ENCODE measurements around the gene POLR2L. TPM values are rescaled to one million over a fixed set of nuclear protein-coding genes. Genes with fewer than 3 reads are reported as not detected.

Gene POLR2L
- total RNA-seq, 1 donor from 2014 or later, result 128 TPM

DNA sequence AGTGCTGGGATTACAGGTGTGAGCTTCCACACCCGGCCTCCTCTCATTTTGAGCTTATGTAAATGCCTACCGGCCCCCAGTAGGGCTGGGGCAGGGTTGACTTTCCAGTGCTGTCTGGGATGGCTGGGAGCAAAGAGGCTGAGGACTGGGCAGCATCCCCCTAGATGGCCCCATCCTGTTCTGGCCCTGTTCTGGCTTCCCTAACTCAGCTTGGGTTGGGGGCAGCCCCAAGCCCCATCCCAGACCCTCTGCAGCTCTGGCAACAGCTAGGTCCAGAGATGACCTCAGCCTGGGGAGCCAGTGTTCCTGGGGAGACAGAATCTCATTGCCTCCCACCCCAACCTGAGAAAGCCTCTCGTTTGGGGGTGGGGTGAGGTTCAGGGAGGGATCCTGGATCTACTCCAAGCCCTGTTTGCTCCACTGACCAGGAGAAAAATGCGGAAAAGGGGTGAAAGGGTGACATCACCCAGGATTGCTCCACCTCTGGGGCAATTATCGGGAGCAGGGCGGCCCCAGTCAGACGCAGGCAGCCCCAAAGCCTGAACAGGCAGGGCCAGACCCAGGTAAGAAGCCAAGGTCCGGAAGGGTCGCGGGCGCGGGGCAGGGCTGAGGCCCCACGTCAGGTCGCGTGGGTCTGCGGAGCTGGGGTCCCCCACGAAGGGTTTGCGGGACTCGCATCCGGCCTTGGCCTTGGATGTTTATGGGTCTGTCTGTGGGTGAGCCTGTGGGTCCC lies 23.8 kb downstream of the POLR2L start, which contains the start of gene PNPLA2:
TSS of gene PNPLA2 (plus strand) at position 519 of the 733 bp plus-strand sequence. CDS start 805 bp downstream, outside the sequence.
- Mint-ChIP-seq H3K9me3 (no peaks in the 10 kb centered on the region), H3K27me3 (ENCODE audit: low read depth) (no peaks in the 10 kb centered on the region), H3K36me3 (ENCODE audit: low read depth) (peaks cover 2% of the 10 kb centered on the region), H3K27ac (ENCODE audit: unreplicated experiment) (no peak within 1 kb of the TSS), H3K4me3 (peak within 1 kb of the TSS; percentile 91), H3K4me1 (no peaks in the 10 kb centered on the region)
- no peak for DNase-seq (ENCODE audit: low read depth, low spot score)
- no peak for TF ChIP-seq CTCF (conservative IDR thresholded peaks at IDR 0.05)

DNA sequence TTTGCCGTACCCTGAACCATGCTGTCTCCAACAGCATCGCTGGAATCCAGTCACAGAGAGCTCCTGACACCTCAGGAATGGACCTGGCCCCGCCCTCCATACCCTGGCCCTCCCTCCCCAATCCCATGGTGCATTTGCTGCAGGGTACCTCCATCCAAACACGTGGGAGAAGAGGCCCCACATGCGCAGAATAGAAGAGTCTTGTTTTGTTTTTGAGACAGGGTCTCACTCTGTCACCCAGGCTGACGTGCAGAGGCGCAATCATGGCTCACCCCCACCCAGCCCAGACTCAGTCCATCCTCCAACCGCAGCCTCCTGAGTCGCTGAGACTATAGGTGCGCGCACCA lies 25.9 kb downstream of the POLR2L start:
- Mint-ChIP-seq H3K4me1 (peaks cover 2% of the 10 kb centered on the region), H3K9me3 (no peaks in the 10 kb centered on the region), H3K36me3 (ENCODE audit: low read depth) (peaks cover 5% of the 10 kb centered on the region), H3K27me3 (ENCODE audit: low read depth) (no peaks in the 10 kb centered on the region), H3K4me3 (peak overlapping the region; percentile 76), H3K27ac (ENCODE audit: unreplicated experiment) (no peak overlapping the region)
- no peak for DNase-seq (ENCODE audit: low read depth, low spot score)
- TF ChIP-seq CTCF (conservative IDR thresholded peaks at IDR 0.05), result no peak

DNA sequence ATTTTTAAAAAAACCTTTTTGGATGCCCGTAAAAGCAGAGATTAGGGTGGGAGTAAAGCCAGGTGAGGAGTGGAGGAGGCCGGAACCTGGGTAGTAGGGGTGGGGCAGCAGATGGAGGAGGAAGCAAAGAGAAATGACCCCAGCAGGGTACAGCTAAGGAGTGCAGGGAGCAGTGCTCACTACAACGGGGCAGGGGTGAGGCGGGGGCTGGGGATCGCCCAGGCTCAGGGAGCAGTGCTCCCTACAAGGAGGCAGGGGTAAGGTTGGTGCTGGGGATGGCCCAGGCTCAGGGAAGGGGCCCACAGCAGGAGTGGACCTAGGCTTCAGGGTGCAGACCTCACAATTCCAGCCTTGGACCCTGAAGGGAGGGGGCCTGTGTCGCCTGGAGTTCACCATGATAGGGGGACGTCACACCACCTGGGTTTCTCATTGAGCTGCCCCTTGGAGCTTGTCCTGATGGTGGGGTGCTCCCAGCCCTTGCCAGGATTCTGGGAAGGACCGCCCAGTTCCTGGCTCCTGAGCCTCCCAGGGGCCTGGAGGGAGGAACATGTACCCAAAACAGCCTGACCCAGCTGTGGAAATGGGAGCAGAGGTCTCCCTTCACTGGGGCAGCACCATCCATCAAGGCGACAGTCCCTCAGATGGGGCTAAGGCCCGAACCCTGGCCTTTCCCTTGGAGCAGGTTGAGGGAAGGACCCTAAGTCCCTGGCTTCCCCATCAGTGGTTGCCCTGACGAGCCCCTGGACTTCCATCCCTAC lies 26.5 kb downstream of the POLR2L start:
- no peak overlapping the region for H3K27ac Mint-ChIP-seq (ENCODE audit: unreplicated experiment)
- H3K4me1 Mint-ChIP-seq, result peaks cover 8% of the 10 kb centered on the region
- DNase-seq (ENCODE audit: low read depth, low spot score), result no peak
- H3K4me3 Mint-ChIP-seq, result peak overlapping the region; percentile 76
- no peaks in the 10 kb centered on the region for H3K9me3 Mint-ChIP-seq
- H3K27me3 Mint-ChIP-seq (ENCODE audit: low read depth), result no peaks in the 10 kb centered on the region
- H3K36me3 Mint-ChIP-seq (ENCODE audit: low read depth), result peaks cover 5% of the 10 kb centered on the region
- TF ChIP-seq CTCF (conservative IDR thresholded peaks at IDR 0.05), result no peak

DNA sequence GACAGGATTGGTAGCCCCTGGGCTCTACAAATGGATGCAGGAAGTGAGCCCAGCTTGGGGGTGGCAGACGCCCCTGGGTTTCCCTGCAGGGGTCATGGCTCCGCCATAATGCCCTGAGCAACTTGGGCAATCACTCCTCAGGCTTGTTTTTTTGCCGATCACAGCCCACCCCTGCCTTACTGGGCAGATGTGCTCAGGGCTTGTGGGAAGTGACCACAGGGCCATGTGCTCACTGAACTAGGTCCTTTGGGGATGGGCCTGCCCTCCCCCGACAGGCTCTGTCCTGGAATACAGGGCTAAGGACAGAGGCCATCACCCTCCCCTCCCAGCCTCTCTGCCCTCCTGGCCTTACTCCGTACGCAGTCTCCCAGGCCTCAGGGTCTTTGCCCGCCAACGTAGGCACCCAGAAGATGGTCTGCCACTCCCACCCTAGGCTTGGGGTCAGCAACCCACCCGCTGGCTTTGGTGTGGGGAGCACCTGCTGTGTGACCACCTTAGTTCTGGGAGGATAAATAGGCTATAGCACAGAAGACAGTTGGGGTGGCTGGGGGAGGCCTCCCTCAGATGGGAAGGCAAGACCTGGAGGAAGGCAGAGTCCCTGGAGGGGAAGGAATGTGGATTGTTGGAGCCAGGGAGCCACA lies 28.8 kb downstream of the POLR2L start:
- TF ChIP-seq CTCF (conservative IDR thresholded peaks at IDR 0.05), result no peak
- DNase-seq (ENCODE audit: low read depth, low spot score), result no peak
- H3K27ac Mint-ChIP-seq (ENCODE audit: unreplicated experiment), result no peak overlapping the region
- peaks cover 5% of the 10 kb centered on the region for H3K36me3 Mint-ChIP-seq (ENCODE audit: low read depth)
- peaks cover 20% of the 10 kb centered on the region for H3K4me1 Mint-ChIP-seq
- no peaks in the 10 kb centered on the region for H3K27me3 Mint-ChIP-seq (ENCODE audit: low read depth)
- no peaks in the 10 kb centered on the region for H3K9me3 Mint-ChIP-seq
- H3K4me3 Mint-ChIP-seq, result peak overlapping the region; percentile 15

- no peak for TF ChIP-seq CTCF (conservative IDR thresholded peaks at IDR 0.05)
- DNase-seq (ENCODE audit: low read depth, low spot score), result no peak
- no peaks in the 10 kb centered on the region for H3K9me3 Mint-ChIP-seq
- H3K4me3 Mint-ChIP-seq, result peak overlapping the region; percentile 89
- H3K27ac Mint-ChIP-seq (ENCODE audit: unreplicated experiment), result no peak overlapping the region
- no peaks in the 10 kb centered on the region for H3K27me3 Mint-ChIP-seq (ENCODE audit: low read depth)
- peaks cover 23% of the 10 kb centered on the region for H3K4me1 Mint-ChIP-seq
- H3K36me3 Mint-ChIP-seq (ENCODE audit: low read depth), result peaks cover 5% of the 10 kb centered on the region
These were observed 29.3 kb downstream of the POLR2L start for GRCh38 chr11:813072-813455.
